Measurements from ENCODE around the gene PRRX2. TPM values are rescaled to one million over a fixed set of nuclear protein-coding genes. Genes with fewer than 3 reads are reported as not detected.

Gene PRRX2
- total and polyA plus RNA-seq, 12 donors, result 0.21 to 3.0 (median 0.45) TPM

DNA sequence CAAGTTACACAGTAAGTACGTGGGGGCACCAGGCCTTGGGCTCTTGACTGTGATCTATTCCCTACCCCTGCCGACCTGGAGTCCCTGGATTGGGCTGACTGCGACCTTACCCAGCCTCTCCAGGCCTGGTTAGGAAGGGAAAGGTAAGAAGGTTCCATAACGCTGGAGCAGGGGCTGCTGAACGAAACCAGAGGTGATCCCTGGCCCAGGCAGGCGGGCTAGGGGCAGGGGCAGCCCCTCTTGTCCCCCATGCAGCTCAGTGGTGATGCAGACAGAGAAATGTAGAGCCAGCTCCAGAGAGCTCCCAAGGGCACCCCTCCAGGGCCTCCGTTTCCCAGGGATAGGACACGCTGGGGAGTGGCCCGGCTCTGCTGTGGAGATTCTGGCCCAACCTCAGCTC is 14.1 kb downstream of the PRRX2 start:
- TF ChIP-seq, protein P1, sequence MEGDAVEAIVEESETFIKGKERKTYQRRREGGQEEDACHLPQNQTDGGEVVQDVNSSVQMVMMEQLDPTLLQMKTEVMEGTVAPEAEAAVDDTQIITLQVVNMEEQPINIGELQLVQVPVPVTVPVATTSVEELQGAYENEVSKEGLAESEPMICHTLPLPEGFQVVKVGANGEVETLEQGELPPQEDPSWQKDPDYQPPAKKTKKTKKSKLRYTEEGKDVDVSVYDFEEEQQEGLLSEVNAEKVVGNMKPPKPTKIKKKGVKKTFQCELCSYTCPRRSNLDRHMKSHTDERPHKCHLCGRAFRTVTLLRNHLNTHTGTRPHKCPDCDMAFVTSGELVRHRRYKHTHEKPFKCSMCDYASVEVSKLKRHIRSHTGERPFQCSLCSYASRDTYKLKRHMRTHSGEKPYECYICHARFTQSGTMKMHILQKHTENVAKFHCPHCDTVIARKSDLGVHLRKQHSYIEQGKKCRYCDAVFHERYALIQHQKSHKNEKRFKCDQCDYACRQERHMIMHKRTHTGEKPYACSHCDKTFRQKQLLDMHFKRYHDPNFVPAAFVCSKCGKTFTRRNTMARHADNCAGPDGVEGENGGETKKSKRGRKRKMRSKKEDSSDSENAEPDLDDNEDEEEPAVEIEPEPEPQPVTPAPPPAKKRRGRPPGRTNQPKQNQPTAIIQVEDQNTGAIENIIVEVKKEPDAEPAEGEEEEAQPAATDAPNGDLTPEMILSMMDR (IDR thresholded peaks at IDR 0.05), result no peak
- no peak for ATAC-seq
- Histone ChIP-seq H3K27ac (no peak overlapping the region), H3K27me3 (peaks cover 0 to 41% (median 26%) of the 10 kb centered on the region in 7 donors), H3K36me3 (no peaks in the 10 kb centered on the region), H3K4me1 (peaks cover 0 to 3% (median 0%) of the 10 kb centered on the region in 9 donors), H3K4me3 (no peak overlapping the region), H3K9me3 (no peaks in the 10 kb centered on the region)
- intact Hi-C loops (cut with DNase I), result no loop called here
- 78% methylated on average over 9 of the region's 9 CpGs for WGBS, 2 donors
- no peak for DNase-seq

DNA sequence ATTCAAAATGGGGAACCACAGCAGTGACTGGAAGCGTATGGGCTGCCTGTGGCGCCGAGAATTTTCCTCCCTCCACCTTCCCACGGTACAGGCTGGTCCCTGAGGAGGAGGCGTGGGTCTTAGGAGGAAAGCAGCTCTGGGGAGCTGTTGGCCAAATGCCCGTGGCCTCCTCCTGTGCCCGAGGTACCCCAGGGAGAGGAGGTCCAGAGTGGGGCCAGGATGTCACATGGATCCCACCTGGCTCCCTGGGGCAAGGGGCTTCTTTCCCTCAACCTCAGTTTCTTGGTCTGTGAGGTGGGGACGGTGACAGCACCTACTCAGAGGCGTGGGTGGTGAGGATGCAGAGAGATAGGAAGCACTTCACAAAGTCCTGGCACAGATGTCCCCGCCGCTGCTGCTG is 16.5 kb downstream of the PRRX2 start:
- Histone ChIP-seq H3K9me3 (no peaks in the 10 kb centered on the region), H3K4me1 (peaks cover 0 to 3% (median 0%) of the 10 kb centered on the region in 9 donors), H3K36me3 (no peaks in the 10 kb centered on the region), H3K27ac (no peak overlapping the region), H3K27me3 (peaks cover 0 to 37% (median 13%) of the 10 kb centered on the region in 7 donors), H3K4me3 (no peak overlapping the region)
- ATAC-seq, result no peak
- TF ChIP-seq, protein P1 (IDR thresholded peaks at IDR 0.05), result no peak
- DNase-seq, result no peak
- intact Hi-C loops (cut with DNase I), result no loop called here
- WGBS, 2 donors, result 65 to 76% methylated on average over 11 of the region's 11 CpGs

- Histone ChIP-seq H3K4me1 (peaks cover 0 to under 1% (median 0%) of the 10 kb centered on the region in 9 donors), H3K27me3 (peaks cover 0 to 37% (median 13%) of the 10 kb centered on the region in 7 donors), H3K9me3 (no peaks in the 10 kb centered on the region), H3K27ac (no peak overlapping the region), H3K4me3 (no peak overlapping the region), H3K36me3 (no peaks in the 10 kb centered on the region)
- WGBS, 2 donors, result 83 to 90% methylated on average over 7 of the region's 7 CpGs
- ATAC-seq, result no peak
- no peak for DNase-seq
- intact Hi-C loops (cut with DNase I), result no loop called here
- TF ChIP-seq, protein P1 (IDR thresholded peaks at IDR 0.05), result no peak
Observed at GRCh38 chr9:129682381-129682780, 16.9 kb downstream of the PRRX2 start.

DNA sequence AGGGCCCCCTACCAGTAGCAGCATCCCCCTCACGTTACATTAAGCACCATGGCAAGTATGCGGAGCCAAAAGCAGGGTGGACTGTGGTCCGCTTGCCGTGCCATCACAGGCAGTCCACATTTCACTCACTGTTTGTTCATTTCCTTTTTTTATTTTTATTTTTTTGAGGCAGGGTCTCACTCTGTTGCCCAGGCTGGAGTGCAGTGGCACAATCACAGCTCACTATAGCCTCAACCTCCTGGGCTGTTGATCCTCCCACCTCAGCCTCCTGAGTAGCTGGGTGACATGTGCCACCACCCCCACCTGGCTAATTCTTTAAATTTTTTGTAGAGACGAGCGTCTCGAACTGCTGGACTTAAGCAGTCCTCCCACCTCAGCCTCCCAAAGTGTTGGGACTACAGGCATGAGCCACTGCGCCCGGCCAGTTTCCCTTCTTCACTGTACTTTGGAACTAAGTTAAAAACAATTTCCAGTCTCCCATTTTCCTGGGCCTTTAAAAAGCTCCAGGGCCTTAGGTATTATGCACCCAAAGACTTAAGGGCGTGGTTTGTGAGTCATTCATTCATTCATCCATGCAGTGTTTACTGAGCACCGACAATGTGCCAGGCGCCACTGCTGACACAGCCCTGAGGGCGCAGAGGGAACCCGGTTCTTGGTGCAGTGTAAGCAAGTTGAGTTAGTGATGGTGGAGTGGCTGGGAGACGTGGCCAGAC is 19.9 kb downstream of the PRRX2 start:
- DNase-seq (no peak), ATAC-seq (peak in 1 of 8 donors; percentile 10)

More for the DNA sequence above, 19.9 kb downstream of the PRRX2 start:
- Histone ChIP-seq H3K9me3 (no peaks in the 10 kb centered on the region), H3K27me3 (peaks cover 0 to 17% (median 9%) of the 10 kb centered on the region in 7 donors), H3K36me3 (no peaks in the 10 kb centered on the region), H3K27ac (no peak overlapping the region), H3K4me3 (no peak overlapping the region), H3K4me1 (no peaks in the 10 kb centered on the region)
- intact Hi-C loops (cut with DNase I), result no loop called here
- TF ChIP-seq, protein P1 (IDR thresholded peaks at IDR 0.05), result no peak
- 81 to 85% methylated on average over 15 of the region's 15 CpGs for WGBS, 2 donors
